DND-41 (cell line): Measurements from ENCODE around the gene CD22.

Experiments used
- ATAC-seq: fragments of 200-7000 bp; cut with Tn5 transposase; 3 replicates; pipeline ENCODE4 v1.9.1; 2021; ENCODE audit warnings: low read depth; ENCODE audit not compliant: insufficient read depth
- DNase-seq: peaks from one replicate; pipeline ENCODE4 v3.0.0-alpha.2; 2020
- H2AFZ ChIP-seq: 2 replicates; pipeline ENCODE4 v1.6.0; 2012; ENCODE audit warnings: low read depth, low read length
- H3K27ac ChIP-seq: 2 replicates; pipeline ENCODE4 v1.5.1; 2012; ENCODE audit warnings: low read length, inconsistent platforms
- H3K27me3 ChIP-seq: fragments of 200-600 bp; sonication (generic); 2 replicates; pipeline ENCODE4 v1.6.0; 2012; ENCODE audit warnings: low read length, mild to moderate bottlenecking, inconsistent platforms; ENCODE audit not compliant: insufficient read depth, poor library complexity
- H3K36me3 ChIP-seq: 2 replicates; pipeline ENCODE4 v1.5.1; 2012; ENCODE audit warnings: low read length, inconsistent platforms; ENCODE audit not compliant: insufficient read depth
- H3K4me1 ChIP-seq: 2 replicates; pipeline ENCODE4 v1.5.1; 2012; ENCODE audit warnings: mild to moderate bottlenecking, low read length; ENCODE audit not compliant: insufficient read depth
- H3K4me2 ChIP-seq: 2 replicates; pipeline ENCODE4 v1.6.0; 2012; ENCODE audit warnings: mild to moderate bottlenecking, moderate library complexity, low read length, inconsistent platforms; ENCODE audit not compliant: insufficient read depth
- H3K4me3 ChIP-seq, 2 experiments: fragments of 200-600 bp in 1 of 2; shearing (Covaris generic) in 1 of 2; 2 replicates each; pipeline ENCODE4 v1.5.1; 2012 to 2016; ENCODE audit warnings: inconsistent platforms in 2 of 2, low read length in 2 of 2, mild to moderate bottlenecking in 2 of 2, low read depth in 1 of 2, moderate library complexity in 1 of 2
- H3K79me2 ChIP-seq: 2 replicates; pipeline ENCODE4 v1.6.0; 2012; ENCODE audit warnings: low read length, inconsistent platforms; ENCODE audit not compliant: insufficient read depth
- H3K9ac ChIP-seq: 2 replicates; pipeline ENCODE4 v1.6.0; 2012; ENCODE audit warnings: low read depth, mild to moderate bottlenecking, inconsistent platforms, low read length, moderate library complexity
- H3K9me3 ChIP-seq: 2 replicates; pipeline ENCODE4 v1.5.1; 2012; ENCODE audit warnings: low read length, moderate library complexity, mild to moderate bottlenecking, inconsistent platforms; ENCODE audit not compliant: insufficient read depth, severe bottlenecking
- H4K20me1 ChIP-seq: 2 replicates; pipeline ENCODE4 v1.6.0; 2012; ENCODE audit warnings: low read length; ENCODE audit not compliant: insufficient read depth
- CTCF ChIP-seq: IDR thresholded peaks from 2 replicates; pipeline ENCODE4 v1.5.1; 2012; ENCODE audit warnings: borderline replicate concordance, low read length, moderate library complexity, mild to moderate bottlenecking; ENCODE audit not compliant: poor library complexity, severe bottlenecking; ENCODE audit errors: extremely low read depth
- EZH2 ChIP-seq: IDR thresholded peaks from 3 replicates; pipeline ENCODE4 v1.6.1; 2012; ENCODE audit warnings: borderline replicate concordance, low read depth, mild to moderate bottlenecking, moderate library complexity, low read length, inconsistent platforms; ENCODE audit not compliant: severe bottlenecking

CD22 gene

GRCh38 chr19:35341565-35342225 is 12.7 kb downstream of the CD22 start:
- H3K27me3 ChIP-seq, result peaks cover 10% of the 10 kb centered on the region
- ATAC-seq (no peak), DNase-seq (no peak)
- no peak overlapping the region for H3K4me3 ChIP-seq
- TF ChIP-seq EZH2 (no peak), CTCF (no peak)
- H3K9ac ChIP-seq, result no peak overlapping the region
- H3K27ac ChIP-seq, result no peak overlapping the region
- no peaks in the 10 kb centered on the region for H3K79me2 ChIP-seq
- H3K4me2 ChIP-seq, result no peak overlapping the region
- no peak overlapping the region for H2AFZ ChIP-seq
- H3K9me3 ChIP-seq, result no peaks in the 10 kb centered on the region
- no peaks in the 10 kb centered on the region for H4K20me1 ChIP-seq
- H3K36me3 ChIP-seq, result no peaks in the 10 kb centered on the region
- H3K4me1 ChIP-seq, result peaks cover 5% of the 10 kb centered on the region

GRCh38 chr19:35342430-35342829 is 13.4 kb downstream of the CD22 start:
- H3K9me3 ChIP-seq, result no peaks in the 10 kb centered on the region
- no peak for DNase-seq

GRCh38 chr19:35344511-35345031 is 15.6 kb downstream of the CD22 start:
- H3K4me1 ChIP-seq, result peaks cover 19% of the 10 kb centered on the region
- H3K9me3 ChIP-seq, result no peaks in the 10 kb centered on the region
- no peak overlapping the region for H3K4me2 ChIP-seq
- no peak overlapping the region for H3K27ac ChIP-seq
- no peak for TF ChIP-seq EZH2
- no peak for TF ChIP-seq CTCF
- no peak overlapping the region for H3K9ac ChIP-seq
- H3K4me3 ChIP-seq, result no peak overlapping the region
- ATAC-seq (no peak), DNase-seq (no peak)
- no peaks in the 10 kb centered on the region for H3K79me2 ChIP-seq
- no peaks in the 10 kb centered on the region for H4K20me1 ChIP-seq
- peaks cover 19% of the 10 kb centered on the region for H3K27me3 ChIP-seq
- H2AFZ ChIP-seq, result no peak overlapping the region
- no peaks in the 10 kb centered on the region for H3K36me3 ChIP-seq

More at GRCh38 chr19:35342430-35342829, 13.4 kb downstream of the CD22 start:
- Histone ChIP-seq H3K4me1 (peaks cover 12% of the 10 kb centered on the region), H2AFZ (no peak overlapping the region), H3K4me3 (no peak overlapping the region), H4K20me1 (no peaks in the 10 kb centered on the region), H3K4me2 (no peak overlapping the region), H3K27me3 (peaks cover 16% of the 10 kb centered on the region), H3K27ac (no peak overlapping the region), H3K36me3 (no peaks in the 10 kb centered on the region), H3K79me2 (no peaks in the 10 kb centered on the region), H3K9ac (no peak overlapping the region)
- TF ChIP-seq EZH2, result no peak
- no peak for TF ChIP-seq CTCF
- ATAC-seq, result no peak
